SK-N-DZ (cell line): Measurements from ENCODE around the gene TMEM218.

Experiments used
- DNase-seq: peaks from one replicate; pipeline ENCODE4 v3.0.0-alpha.2; 2015; ENCODE audit warnings: low spot score

TMEM218 gene

GRCh38 chr11:125055107-125055715 lies 56.2 kb downstream of the TMEM218 start:
- DNase-seq: no peak

GRCh38 chr11:125053167-125053566 lies 58.3 kb downstream of the TMEM218 start:
- DNase-seq: no peak

DNA sequence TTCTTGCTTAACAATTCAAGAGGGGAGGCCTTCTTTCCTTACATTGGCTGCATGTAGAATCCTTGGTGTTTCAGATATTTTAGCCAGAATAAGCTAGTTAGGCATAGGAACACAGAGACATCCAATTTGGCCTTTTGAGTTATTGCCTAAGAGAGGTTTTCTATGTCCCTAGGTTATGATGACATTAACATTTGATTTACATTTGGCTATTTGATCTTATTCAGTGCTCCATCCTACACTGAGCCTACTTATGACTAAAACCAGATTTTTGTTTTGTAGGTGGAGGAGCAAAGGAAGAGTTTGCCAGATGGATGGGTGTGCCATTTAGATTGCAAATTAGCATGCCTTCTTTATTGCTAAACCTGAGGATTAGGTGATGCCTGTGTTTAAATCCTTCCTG lies 59.4 kb downstream of the TMEM218 start:
- no peak for DNase-seq

- no peak for DNase-seq
These were observed 62.1 kb downstream of the TMEM218 start for GRCh38 chr11:125049164-125049792.
